RWPE1 (cell line): ENCODE results near the gene ARHGEF7.

Source experiments
- CTCF ChIA-PET: fragments of 350-600 bp; sonication (Branson Sonifier 250); formaldehyde crosslinking; extraction: SDS; loops from one replicate; lab custom pipeline; 2021; lab: Yijun Ruan, JAX
- POLR2A ChIA-PET: fragments of 400-600 bp; formaldehyde crosslinking; extraction: SDS; loops from one replicate; lab custom pipeline; 2020; ENCODE audit warnings: antibody characterized with exemption; ENCODE audit not compliant: low non-redundant PET; lab: Yijun Ruan, JAX
- DNase-seq: peaks from one replicate; pipeline ENCODE4 v3.0.0; 2012; ENCODE audit warnings: low spot score
- H3K27ac ChIP-seq: fragments of 450-650 bp; 2 replicates; pipeline ENCODE4 v1.5.1; 2017
- CTCF ChIP-seq: fragments of 450-650 bp; conservative IDR thresholded peaks from 2 replicates; pipeline ENCODE4 v1.5.1; 2017; ENCODE audit warnings: low read depth, mild to moderate bottlenecking

ARHGEF7 gene

GRCh38 chr13:111117289-111117688, 2.2 kb downstream of the ARHGEF7 start:
- ChIA-PET POLR2A (no interaction called here), CTCF (no interaction called here)
- DNase-seq: no peak
- no peak overlapping the region for H3K27ac ChIP-seq
- no peak for TF ChIP-seq CTCF

- no peak for TF ChIP-seq CTCF
- H3K27ac ChIP-seq: no peak overlapping the region
- CTCF ChIA-PET: no interaction called here
- DNase-seq: no peak
- POLR2A ChIA-PET: no interaction called here
These were observed 2.9 kb downstream of the ARHGEF7 start for GRCh38 chr13:111117961-111118360.

GRCh38 chr13:111118898-111119607, 3.9 kb downstream of the ARHGEF7 start:
- ChIA-PET CTCF (interaction anchor here (0.6 kb wide), 1 partner anchor 150 kb away, joined by 3 read pairs; no protein-coding TSS in a partner anchor), POLR2A (no interaction called here)
- no peak for DNase-seq
- no peak overlapping the region for H3K27ac ChIP-seq
- no peak for TF ChIP-seq CTCF

GRCh38 chr13:111119966-111120365, 4.9 kb downstream of the ARHGEF7 start:
- TF ChIP-seq CTCF: no peak
- CTCF ChIA-PET: no interaction called here
- H3K27ac ChIP-seq: no peak overlapping the region
- POLR2A ChIA-PET: no interaction called here
- DNase-seq: no peak

- H3K27ac ChIP-seq: no peak overlapping the region
- no peak for DNase-seq
- ChIA-PET POLR2A (no interaction called here), CTCF (no interaction called here)
- no peak for TF ChIP-seq CTCF
These were observed 5.3 kb downstream of the ARHGEF7 start for GRCh38 chr13:111120422-111120821.

GRCh38 chr13:111120913-111121312, 5.8 kb downstream of the ARHGEF7 start:
- H3K27ac ChIP-seq: no peak overlapping the region
- DNase-seq: no peak
- POLR2A ChIA-PET: no interaction called here
- no peak for TF ChIP-seq CTCF
- CTCF ChIA-PET: no interaction called here
